GM12878 (cell line): Measurements from ENCODE around the gene UPF1. TPM values are rescaled to one million over a fixed set of nuclear protein-coding genes. Genes with fewer than 3 reads are reported as not detected.

Source experiments
- ATAC-seq: fragments of 200-7000 bp; cut with Tn5 transposase; 3 replicates; pipeline ENCODE4 v1.9.1; 2020; ENCODE audit warnings: mild to moderate bottlenecking, moderate library complexity
- BruUV-seq: library from RNA; stranded (reverse); fragments of 400-500 nt; replicated peaks from 2 replicates; lab custom pipeline; 2021; lab: Mats Ljungman, UMichigan
- CTCF ChIA-PET: fragments of 300-600 bp; sonication (Branson Sonifier 250); formaldehyde crosslinking; extraction: SDS; loops from one replicate; lab custom pipeline; 2021; ENCODE audit warnings: inconsistent platforms; lab: Yijun Ruan, JAX
- POLR2A ChIA-PET: fragments of 350-600 bp; formaldehyde crosslinking; extraction: SDS; loops from one replicate; lab custom pipeline; 2021; ENCODE audit warnings: inconsistent platforms; lab: Charles Lee
- RAD21 ChIA-PET: fragments of 300-600 bp; sonication (Branson Sonifier 250); formaldehyde crosslinking; loops from one replicate; lab custom pipeline; 2023; ENCODE audit warnings: antibody characterized with exemption; ENCODE audit not compliant: unreplicated experiment; lab: Charles Lee
- SMC1A ChIA-PET: fragments of 300-600 bp; sonication (Branson Sonifier 250); formaldehyde crosslinking; loops from one replicate; lab custom pipeline; 2023; ENCODE audit not compliant: unreplicated experiment, uncharacterized antibody; lab: Charles Lee
- DNase-seq: peaks from one replicate; pipeline ENCODE4 v3.0.0-alpha.2; 2011; ENCODE audit warnings: low read depth, low spot score
- FAIRE-seq: peaks from 3 replicates; lab custom pipeline; 2011; peaks lifted over from hg19 to GRCh38; lab: Jason Lieb, UNC
- H2AFZ ChIP-seq: 2 replicates; pipeline ENCODE4 v1.6.0; 2011; ENCODE audit warnings: low read depth, low read length, control low read depth; ENCODE audit not compliant: control insufficient read depth
- H3K27ac ChIP-seq: 2 replicates; pipeline ENCODE4 v1.5.1; 2011; ENCODE audit warnings: control low read depth; ENCODE audit not compliant: control insufficient read depth, insufficient read depth
- H3K27me3 ChIP-seq, 2 experiments: replicated peaks in 1 of 2; 2 replicates each; pipeline versions ENCODE4 v1.6.0 to v1.6.1; 2011; ENCODE audit warnings: low read length in 1 of 2; ENCODE audit not compliant: control insufficient read depth in 2 of 2, insufficient read depth in 2 of 2
- H3K36me3 ChIP-seq, 2 experiments: 2 replicates each; pipeline ENCODE4 v1.5.1; 2011; ENCODE audit warnings: low read length in 1 of 2; ENCODE audit not compliant: control insufficient read depth in 2 of 2, insufficient read depth in 2 of 2
- H3K4me1 ChIP-seq: 2 replicates; pipeline ENCODE4 v1.6.1; 2011; ENCODE audit warnings: mild to moderate bottlenecking, low read length, moderate library complexity, mixed read lengths; ENCODE audit not compliant: control insufficient read depth, insufficient read depth
- H3K4me2 ChIP-seq: 2 replicates; pipeline ENCODE4 v1.6.0; 2011; ENCODE audit warnings: control low read depth; ENCODE audit not compliant: control insufficient read depth, insufficient read depth
- H3K4me3 ChIP-seq: fragments of 200-600 bp; sonication (generic); 2 replicates; pipeline ENCODE4 v1.5.1; 2016
- H3K79me2 ChIP-seq: 2 replicates; pipeline ENCODE4 v1.6.0; 2011; ENCODE audit warnings: low read length; ENCODE audit not compliant: control insufficient read depth, insufficient read depth
- H3K9ac ChIP-seq: 2 replicates; pipeline ENCODE4 v1.8.0; 2011; ENCODE audit warnings: low read length, control low read depth, mixed read lengths; ENCODE audit not compliant: control insufficient read depth, insufficient read depth
- H3K9me3 ChIP-seq: replicated peaks from 3 replicates; pipeline ENCODE4 v1.5.1; 2011; ENCODE audit warnings: mild to moderate bottlenecking, low read length; ENCODE audit not compliant: control insufficient read depth, insufficient read depth
- H4K20me1 ChIP-seq: 2 replicates; pipeline ENCODE4 v1.6.0; 2011; ENCODE audit not compliant: control insufficient read depth, insufficient read depth
- JUNB ChIP-seq: IDR thresholded peaks from 2 replicates; pipeline ENCODE4 v1.6.1; 2016; ENCODE audit warnings: antibody characterized with exemption, mild to moderate bottlenecking
- JUND ChIP-seq: IDR thresholded peaks from 2 replicates; pipeline ENCODE4 v1.6.1; 2012; ENCODE audit warnings: low read depth, mild to moderate bottlenecking, low read length, improper control_type of control experiment, moderate library complexity
- MAX ChIP-seq: IDR thresholded peaks from 2 replicates; pipeline ENCODE4 v1.6.1; 2012; ENCODE audit warnings: low read depth, low read length, improper control_type of control experiment
- POLR2AphosphoS5 ChIP-seq: IDR thresholded peaks from 2 replicates; pipeline ENCODE4 v1.6.1; 2011; ENCODE audit warnings: mild to moderate bottlenecking, low read length, inconsistent platforms
- RAD51 ChIP-seq: fragments of 450-650 bp; IDR thresholded peaks from 2 replicates; pipeline ENCODE4 v1.6.1; 2016; ENCODE audit warnings: moderate library complexity, mild to moderate bottlenecking, inconsistent platforms
- WRNIP1 ChIP-seq: IDR thresholded peaks from 2 replicates; pipeline ENCODE4 v1.6.1; 2011; ENCODE audit warnings: low read depth, low read length, improper control_type of control experiment, borderline replicate concordance
- ZZZ3 ChIP-seq: IDR thresholded peaks from 2 replicates; pipeline ENCODE4 v1.6.1; 2011; ENCODE audit warnings: low read depth; ENCODE audit not compliant: control insufficient read depth, insufficient read length
- WGBS: methylation state at CpG from one replicate; pipeline ENCODE4 v1.1.6; 2016; ENCODE audit warnings: low lambda C conversion rate; ENCODE audit not compliant: insufficient replicate concordance, insufficient coverage; ENCODE audit errors: missing lambda C conversion rate; 5-methylcytosine and 5-hydroxymethylcytosine counted together
- in situ Hi-C: fragments of 300-500 bp; cut with MboI; formaldehyde crosslinking; loops from 9 replicates; pipeline ENCODE4 v1.14.3; 2018; ENCODE audit warnings: mixed read lengths
- intact Hi-C: fragments of 100-400 bp; cut with micrococcal nuclease; formaldehyde crosslinking; loops from one replicate; pipeline ENCODE4 v1.14.2; 2022; ENCODE audit not compliant: unreplicated experiment
- polyA plus RNA-seq, 11 experiments: library from polyadenylated mRNA; depleted of rRNA in 4 of 11; unstranded in 6 of 11; stranded (reverse) in 5 of 11; fragments of >200 nt; fragmentation: Nextera tagmentation in 4 of 11; fragmentation: Illumina TruSeq in 1 of 11; extraction: Ambion mirVana in 4 of 11; extraction: Trizol in 1 of 11; gene quantifications; 1 replicate in 1 of 11; 2 replicates in 10 of 11; pipeline versions ENCODE4 v1.2.1 to v1.2.3, GENCODE V29; 2011 to 2016; ENCODE audit warnings: inconsistent platforms in 2 of 11, missing spikeins in 2 of 11, low read depth in 1 of 11
- total RNA-seq, 4 experiments: library from RNA; depleted of rRNA in 3 of 4; stranded (reverse); fragments of >200 nt in 3 of 4; fragmentation: Illumina TruSeq in 1 of 4; extraction: Trizol in 1 of 4; gene quantifications; 2 replicates each; pipeline versions ENCODE4 v1.2.1 to v1.2.3, GENCODE V29; 2013 to 2021
- TF ChIP-seq, protein P1 (sequence below): fragments of 450-650 bp; IDR thresholded peaks from 2 replicates; pipeline ENCODE4 v1.6.1; 2016; ENCODE audit warnings: mild to moderate bottlenecking, moderate library complexity, borderline replicate concordance

Gene UPF1
- total and polyA plus RNA-seq, 10 of the 15 experiments (the other 5 are each of a cell fraction or from before 2014, with no cell fraction given), result 0.58 to 80.9 (median 18.7) TPM

DNA sequence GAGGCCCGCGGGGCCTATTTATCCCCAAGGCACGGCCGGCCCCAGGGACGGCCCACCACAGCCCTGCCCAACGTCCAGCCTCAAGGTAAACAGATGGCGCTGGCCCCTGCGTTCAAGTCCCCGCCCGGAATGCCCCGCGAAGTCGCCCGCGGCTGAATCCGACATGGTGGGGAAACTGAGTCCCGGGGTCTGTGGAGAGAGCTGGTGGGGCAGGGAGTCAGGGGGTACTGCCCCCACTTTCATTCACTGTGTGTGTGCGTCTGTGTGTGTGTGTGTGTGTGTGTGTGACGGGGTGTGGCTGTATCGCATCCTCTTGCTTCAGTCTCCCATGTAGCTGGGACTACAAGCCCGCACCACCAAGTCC is 40.5 kb upstream of the UPF1 start (continued):
- TF ChIP-seq, protein P1, sequence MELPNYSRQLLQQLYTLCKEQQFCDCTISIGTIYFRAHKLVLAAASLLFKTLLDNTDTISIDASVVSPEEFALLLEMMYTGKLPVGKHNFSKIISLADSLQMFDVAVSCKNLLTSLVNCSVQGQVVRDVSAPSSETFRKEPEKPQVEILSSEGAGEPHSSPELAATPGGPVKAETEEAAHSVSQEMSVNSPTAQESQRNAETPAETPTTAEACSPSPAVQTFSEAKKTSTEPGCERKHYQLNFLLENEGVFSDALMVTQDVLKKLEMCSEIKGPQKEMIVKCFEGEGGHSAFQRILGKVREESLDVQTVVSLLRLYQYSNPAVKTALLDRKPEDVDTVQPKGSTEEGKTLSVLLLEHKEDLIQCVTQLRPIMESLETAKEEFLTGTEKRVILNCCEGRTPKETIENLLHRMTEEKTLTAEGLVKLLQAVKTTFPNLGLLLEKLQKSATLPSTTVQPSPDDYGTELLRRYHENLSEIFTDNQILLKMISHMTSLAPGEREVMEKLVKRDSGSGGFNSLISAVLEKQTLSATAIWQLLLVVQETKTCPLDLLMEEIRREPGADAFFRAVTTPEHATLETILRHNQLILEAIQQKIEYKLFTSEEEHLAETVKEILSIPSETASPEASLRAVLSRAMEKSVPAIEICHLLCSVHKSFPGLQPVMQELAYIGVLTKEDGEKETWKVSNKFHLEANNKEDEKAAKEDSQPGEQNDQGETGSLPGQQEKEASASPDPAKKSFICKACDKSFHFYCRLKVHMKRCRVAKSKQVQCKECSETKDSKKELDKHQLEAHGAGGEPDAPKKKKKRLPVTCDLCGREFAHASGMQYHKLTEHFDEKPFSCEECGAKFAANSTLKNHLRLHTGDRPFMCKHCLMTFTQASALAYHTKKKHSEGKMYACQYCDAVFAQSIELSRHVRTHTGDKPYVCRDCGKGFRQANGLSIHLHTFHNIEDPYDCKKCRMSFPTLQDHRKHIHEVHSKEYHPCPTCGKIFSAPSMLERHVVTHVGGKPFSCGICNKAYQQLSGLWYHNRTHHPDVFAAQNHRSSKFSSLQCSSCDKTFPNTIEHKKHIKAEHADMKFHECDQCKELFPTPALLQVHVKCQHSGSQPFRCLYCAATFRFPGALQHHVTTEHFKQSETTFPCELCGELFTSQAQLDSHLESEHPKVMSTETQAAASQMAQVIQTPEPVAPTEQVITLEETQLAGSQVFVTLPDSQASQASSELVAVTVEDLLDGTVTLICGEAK, result no peak
- no peak for TF ChIP-seq RAD51
- no peak for TF ChIP-seq JUND
- TF ChIP-seq WRNIP1, result no peak
- TF ChIP-seq MAX, result no peak
- no peak for TF ChIP-seq JUNB
- no peak for TF ChIP-seq POLR2AphosphoS5

- ATAC-seq (no peak), FAIRE-seq (no peak), DNase-seq (no peak)
- Histone ChIP-seq H3K27me3 (peaks cover 16 to 22% of the 10 kb centered on the region in 2 experiments), H3K4me3 (no peak overlapping the region), H3K4me2 (no peak overlapping the region), H4K20me1 (no peaks in the 10 kb centered on the region), H3K27ac (no peak overlapping the region), H3K79me2 (no peaks in the 10 kb centered on the region), H3K9me3 (no peaks in the 10 kb centered on the region; the same call in 2 of the 3 replicates), H3K4me1 (peaks cover 3% of the 10 kb centered on the region; the same call in 1 of the 2 replicates), H3K9ac (no peak overlapping the region), H3K36me3 (no peaks in the 10 kb centered on the region), H2AFZ (no peak overlapping the region)
- POLR2A ChIA-PET, result interaction anchor here (0.6 kb wide), 1 partner anchor 241 kb away, joined by 5 read pairs; no protein-coding TSS in a partner anchor
- SMC1A ChIA-PET, result interaction anchor here (1.3 kb wide), 1 partner anchor 54 kb away, joined by 3 read pairs; no protein-coding TSS in a partner anchor
- in situ Hi-C loops (no loop called here), intact Hi-C loops (no loop called here)
- CTCF ChIA-PET, result interaction anchor here (1.2 kb wide), 1 partner anchor 55 kb away, joined by 7 read pairs; no protein-coding TSS in a partner anchor
- BruUV-seq, result no TSS peak
- WGBS, result 44% methylated on average over 3 of the region's 3 CpGs
- TF ChIP-seq ZZZ3, result no peak
- RAD21 ChIA-PET, result no interaction called here
These were observed 39.1 kb upstream of the UPF1 start for GRCh38 chr19:18792661-18793060.
